MCF 10A (cell line): Measurements from ENCODE around the gene SPDYE2B. TPM values are rescaled to one million over a fixed set of nuclear protein-coding genes. Genes with fewer than 3 reads are reported as not detected.
"Not testable (repeated sequence)": the region's sequence is repeated elsewhere in the genome, so short reads cannot be mapped to it uniquely, and the experiment has no call there.

ENCODE experiments used
- Bru-seq: library from RNA; stranded (reverse); fragments of 400-500 nt; gene quantifications from one replicate; lab custom pipeline; 2021; lab: Mats Ljungman, UMichigan
- BruChase-seq, 2 experiments: library from RNA; stranded (reverse); fragments of 400-500 nt; gene quantifications; one replicate each; lab custom pipeline; 2021; lab: Mats Ljungman, UMichigan
- BruUV-seq: library from RNA; stranded (reverse); fragments of 400-500 nt; replicated peaks from 2 replicates; lab custom pipeline; 2021; lab: Mats Ljungman, UMichigan
- CTCF ChIA-PET: fragments of 300-600 bp; sonication (Branson Sonifier 250); formaldehyde crosslinking; extraction: SDS; loops from one replicate; lab custom pipeline; 2021; ENCODE audit warnings: antibody characterized with exemption, inconsistent platforms; lab: Yijun Ruan, JAX
- POLR2A ChIA-PET: fragments of 300-600, 350-650 bp; sonication (Branson Sonifier 250); formaldehyde crosslinking; extraction: SDS; loops from one replicate; lab custom pipeline; 2020; ENCODE audit warnings: antibody characterized with exemption, inconsistent platforms; lab: Yijun Ruan, JAX
- DNase-seq: peaks from one replicate; pipeline ENCODE4 v3.0.0-alpha.2; 2018; ENCODE audit not compliant: unreplicated experiment
- H3K27ac Mint-ChIP-seq: one replicate; pipeline ENCODE4 v1.8.0; 2022; ENCODE audit warnings: mild to moderate bottlenecking, low read depth, mixed read lengths; ENCODE audit not compliant: unreplicated experiment
- H3K27me3 Mint-ChIP-seq: one replicate; pipeline ENCODE4 v1.8.0; 2022; ENCODE audit warnings: mixed read lengths; ENCODE audit not compliant: insufficient read depth, unreplicated experiment
- H3K36me3 Mint-ChIP-seq: one replicate; pipeline ENCODE4 v1.8.0; 2022; ENCODE audit warnings: mild to moderate bottlenecking, moderate library complexity, mixed read lengths; ENCODE audit not compliant: insufficient read depth, unreplicated experiment
- H3K4me1 Mint-ChIP-seq: one replicate; pipeline ENCODE4 v1.8.0; 2022; ENCODE audit warnings: mixed read lengths; ENCODE audit not compliant: insufficient read depth, unreplicated experiment
- H3K4me3 Mint-ChIP-seq: one replicate; pipeline ENCODE4 v1.8.0; 2022; ENCODE audit warnings: mild to moderate bottlenecking, moderate library complexity, mixed read lengths; ENCODE audit not compliant: unreplicated experiment
- H3K9me3 Mint-ChIP-seq: one replicate; pipeline ENCODE4 v1.8.0; 2022; ENCODE audit warnings: mixed read lengths; ENCODE audit not compliant: unreplicated experiment
- intact Hi-C: fragments of 100-400 bp; cut with micrococcal nuclease; formaldehyde crosslinking; loops from 2 replicates; pipeline ENCODE4 v1.14.1; 2022
- long read RNA-seq: library from polyadenylated mRNA; stranded (forward); transcript quantifications from one replicate; pipeline ENCODE4 v2.0.0, GENCODE V29; 2022
- total RNA-seq: library from RNA; stranded (reverse); gene quantifications from 2 replicates; pipeline ENCODE4 v1.2.3, GENCODE V29; 2022

The SPDYE2B gene, protein sequence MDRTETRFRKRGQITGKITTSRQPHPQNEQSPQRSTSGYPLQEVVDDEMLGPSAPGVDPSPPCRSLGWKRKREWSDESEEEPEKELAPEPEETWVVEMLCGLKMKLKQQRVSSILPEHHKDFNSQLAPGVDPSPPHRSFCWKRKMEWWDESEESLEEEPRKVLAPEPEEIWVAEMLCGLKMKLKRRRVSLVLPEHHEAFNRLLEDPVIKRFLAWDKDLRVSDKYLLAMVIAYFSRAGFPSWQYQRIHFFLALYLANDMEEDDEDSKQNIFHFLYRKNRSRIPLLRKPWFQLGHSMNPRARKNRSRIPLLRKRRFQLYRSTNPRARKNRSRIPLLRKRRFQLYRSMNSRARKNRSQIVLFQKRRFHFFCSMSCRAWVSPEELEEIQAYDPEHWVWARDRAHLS
- total RNA-seq (not detected in 2 replicates), Bru-seq, nascent RNA (not detected), BruChase-seq, experiment 1, labeled RNA remaining after a 6-hour chase (percentile 11 among the genes with signal in this experiment), BruChase-seq, experiment 2, labeled RNA remaining after a 2-hour chase (percentile 9 among the genes with signal in this experiment)
- long read RNA-seq, partial matches to known transcripts = 0 of 54 reads
- long read RNA-seq, other reads (novel, unspliced or antisense) = 54 of 54 reads

DNA sequence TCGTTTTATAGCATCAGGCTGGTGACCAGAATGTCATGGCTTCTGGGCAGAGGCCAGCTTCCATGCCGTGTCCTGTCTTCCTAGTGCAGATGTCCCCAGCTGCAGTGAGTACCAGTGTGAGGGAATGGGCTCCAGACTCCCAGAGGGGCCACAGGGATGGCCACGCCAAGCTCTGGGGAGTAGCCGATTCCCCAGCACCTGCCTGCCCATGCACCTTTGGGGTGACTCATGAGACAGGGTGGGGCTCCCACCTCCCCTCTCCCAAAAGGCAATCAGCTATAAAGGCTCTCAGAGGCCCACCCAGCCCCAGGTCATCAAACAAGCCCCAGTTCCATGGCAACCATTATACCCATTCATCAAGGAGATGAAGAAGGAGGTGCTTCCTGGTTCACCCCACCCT, at the start of gene SPDYE2B:
Gene SPDYE2B, plus strand, starts transcription at position 396 of the 400 bp plus-strand sequence. CDS start 2,030 bp downstream, outside the sequence.
- H3K27ac Mint-ChIP-seq, H3K4me3 Mint-ChIP-seq, intact Hi-C loops, CTCF ChIA-PET, H3K27me3 Mint-ChIP-seq, H3K4me1 Mint-ChIP-seq, POLR2A ChIA-PET, H3K36me3 Mint-ChIP-seq, H3K9me3 Mint-ChIP-seq, DNase-seq, BruUV-seq: not testable (repeated sequence)

DNA sequence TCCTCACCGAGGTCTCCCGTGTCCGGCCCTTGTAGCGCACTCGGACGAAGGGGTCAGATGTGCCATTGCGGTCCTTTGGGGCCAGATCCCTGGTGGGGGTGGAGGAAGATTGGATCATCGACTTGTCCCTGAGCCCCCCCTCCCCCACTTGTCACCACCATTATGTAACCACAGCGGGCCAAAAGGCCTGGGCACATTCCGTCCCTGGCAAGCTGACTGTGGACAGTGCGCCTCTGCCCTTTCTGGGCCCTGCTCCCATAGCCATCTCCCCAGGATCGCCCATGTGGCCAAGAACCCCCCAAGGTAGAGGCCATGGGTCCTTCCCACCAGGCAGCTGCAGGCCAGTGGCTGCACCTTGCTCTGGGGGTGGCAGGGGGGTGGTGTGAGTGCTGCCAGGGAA, 47.8 kb upstream of the SPDYE2B start:
- CTCF ChIA-PET, intact Hi-C loops, H3K27me3 Mint-ChIP-seq, H3K4me1 Mint-ChIP-seq, POLR2A ChIA-PET, H3K9me3 Mint-ChIP-seq, H3K27ac Mint-ChIP-seq, BruUV-seq, DNase-seq, H3K4me3 Mint-ChIP-seq, H3K36me3 Mint-ChIP-seq: not testable (repeated sequence)

DNA sequence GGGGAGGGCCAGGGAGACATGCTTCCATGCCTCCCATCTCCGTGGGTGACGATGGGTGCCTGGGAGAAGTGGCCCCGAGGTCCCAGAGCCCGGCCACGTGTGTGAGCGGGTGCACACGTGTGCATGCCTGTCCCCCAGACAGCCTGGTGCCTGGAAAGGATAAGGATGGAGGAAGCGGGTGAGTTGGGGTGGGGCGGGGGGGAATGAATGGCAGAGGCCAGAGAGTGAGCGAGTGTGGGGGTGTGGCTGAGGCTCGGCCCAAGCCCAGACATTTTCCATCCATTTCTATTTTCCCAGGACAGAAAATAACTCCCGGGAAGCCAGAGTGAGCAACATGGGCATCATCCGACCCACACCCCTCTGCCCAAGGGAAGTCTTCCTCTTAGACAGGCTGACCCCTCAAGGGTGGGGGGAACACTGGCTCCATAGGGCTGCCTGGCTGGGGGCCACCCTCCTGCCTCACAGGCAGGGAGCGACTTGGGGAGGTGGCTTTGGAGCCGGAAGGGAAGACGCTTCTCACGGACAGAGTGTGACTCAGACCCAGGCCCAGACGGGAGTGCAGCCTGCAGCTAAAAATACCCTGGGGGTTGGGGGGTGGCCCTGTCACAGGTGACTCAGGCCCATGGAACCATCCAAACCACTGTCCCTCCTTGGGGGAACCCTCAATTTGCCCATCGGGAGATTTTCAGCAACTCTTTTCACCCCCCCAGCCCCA, 45.5 kb upstream of the SPDYE2B start:
- POLR2A ChIA-PET, H3K4me1 Mint-ChIP-seq, DNase-seq, H3K4me3 Mint-ChIP-seq, intact Hi-C loops, CTCF ChIA-PET, H3K27me3 Mint-ChIP-seq, BruUV-seq, H3K36me3 Mint-ChIP-seq, H3K27ac Mint-ChIP-seq, H3K9me3 Mint-ChIP-seq: not testable (repeated sequence)

DNA sequence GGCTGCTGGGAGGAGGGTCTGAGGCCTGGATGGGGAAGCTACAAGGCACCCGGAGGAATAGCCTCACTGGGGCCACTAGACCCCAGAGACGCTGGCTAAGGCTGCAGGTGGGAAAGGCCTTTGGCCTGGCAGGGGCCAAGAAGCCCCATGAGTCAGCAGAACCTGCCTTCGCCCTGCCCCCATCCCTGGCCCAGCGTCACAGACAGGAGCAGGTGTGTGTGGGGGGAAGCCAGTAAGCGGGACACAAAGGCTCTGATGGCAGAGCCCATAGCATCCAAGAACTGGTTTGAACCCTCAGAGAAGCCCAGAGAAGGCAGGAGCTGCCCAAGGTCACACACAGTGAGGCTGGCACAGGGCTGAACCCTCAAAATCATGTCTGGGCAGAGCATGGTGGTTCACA, 43.3 kb upstream of the SPDYE2B start:
- CTCF ChIA-PET, H3K36me3 Mint-ChIP-seq, H3K27ac Mint-ChIP-seq, POLR2A ChIA-PET, H3K9me3 Mint-ChIP-seq, intact Hi-C loops, H3K4me3 Mint-ChIP-seq, H3K27me3 Mint-ChIP-seq, DNase-seq, H3K4me1 Mint-ChIP-seq, BruUV-seq: not testable (repeated sequence)

DNA sequence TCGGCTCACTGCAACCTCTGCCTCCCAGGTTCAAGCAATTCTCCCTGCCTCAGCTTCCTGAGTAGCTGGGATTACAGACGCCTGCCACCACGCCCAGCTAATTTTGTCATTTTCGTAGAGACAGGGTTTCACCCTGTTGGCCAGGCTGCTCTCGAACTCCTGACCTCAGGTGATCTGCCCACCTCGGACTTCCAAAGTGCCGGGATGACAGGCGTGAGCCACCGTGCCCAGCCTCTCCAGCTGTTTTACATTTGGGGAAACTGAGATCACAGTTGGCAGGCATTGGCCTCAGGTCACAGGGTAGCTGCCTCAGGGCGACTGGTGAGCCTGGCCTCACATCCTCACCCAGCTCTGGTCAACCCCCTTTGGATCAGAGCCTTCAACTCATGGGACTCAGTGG, 40.4 kb upstream of the SPDYE2B start:
- H3K9me3 Mint-ChIP-seq, DNase-seq, intact Hi-C loops, H3K27ac Mint-ChIP-seq, POLR2A ChIA-PET, H3K4me1 Mint-ChIP-seq, CTCF ChIA-PET, H3K36me3 Mint-ChIP-seq, H3K27me3 Mint-ChIP-seq, BruUV-seq, H3K4me3 Mint-ChIP-seq: not testable (repeated sequence)

DNA sequence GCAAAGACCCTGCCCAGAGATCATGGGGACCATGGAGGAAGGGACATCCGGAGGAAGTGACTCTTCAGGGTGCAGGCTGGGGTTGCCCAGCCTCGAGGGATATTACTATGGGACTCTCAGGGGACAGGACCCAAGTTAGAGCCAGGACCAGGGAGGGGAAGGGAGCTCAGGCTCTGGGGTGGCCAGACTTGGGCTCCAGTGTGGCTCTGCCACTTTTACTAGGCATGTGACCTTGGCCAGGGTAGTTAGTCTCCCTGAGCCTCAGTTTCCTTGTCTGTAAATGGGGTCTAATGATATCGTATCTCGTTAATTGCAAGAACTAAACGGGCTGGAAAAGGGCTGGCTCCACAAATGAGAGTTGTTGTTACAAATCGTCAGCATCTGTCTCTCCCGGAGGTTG, 39.7 kb upstream of the SPDYE2B start:
- BruUV-seq, CTCF ChIA-PET, H3K27me3 Mint-ChIP-seq, H3K9me3 Mint-ChIP-seq, POLR2A ChIA-PET, H3K4me1 Mint-ChIP-seq, H3K36me3 Mint-ChIP-seq, DNase-seq, intact Hi-C loops, H3K4me3 Mint-ChIP-seq, H3K27ac Mint-ChIP-seq: not testable (repeated sequence)

DNA sequence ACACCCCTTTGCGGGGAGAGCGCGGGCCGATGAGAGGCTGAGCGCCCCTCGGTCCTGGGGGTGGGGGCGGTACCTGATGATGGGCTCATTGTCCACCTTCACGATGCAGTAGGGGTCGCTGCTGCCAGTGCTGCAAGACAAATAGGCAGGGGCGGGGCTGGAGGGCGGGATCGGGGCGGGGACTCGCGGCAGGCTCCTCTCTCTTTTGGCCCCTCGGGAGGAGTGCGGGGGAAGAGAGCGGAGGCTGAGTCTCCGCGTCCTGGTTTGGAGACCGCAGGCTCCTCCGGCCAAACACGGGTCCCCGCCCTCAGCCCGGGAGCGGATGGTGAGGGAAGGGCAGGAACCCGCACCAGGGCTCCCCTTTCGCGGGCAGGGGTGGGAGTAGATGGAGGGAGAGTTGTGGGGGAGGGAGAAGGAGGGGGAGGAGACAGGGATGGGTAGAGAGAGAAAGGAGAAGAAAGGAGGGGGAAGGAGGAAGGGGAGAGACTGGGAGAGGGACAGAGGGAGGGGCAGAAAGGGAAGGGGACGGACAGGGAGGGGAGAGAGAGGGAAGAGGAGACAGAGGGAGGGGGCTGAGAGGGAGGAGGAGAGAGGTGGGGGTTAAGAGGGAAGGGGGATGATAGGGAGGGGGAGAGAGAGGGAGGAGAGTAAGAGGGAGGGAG, 39.0 kb upstream of the SPDYE2B start:
- POLR2A ChIA-PET, DNase-seq, BruUV-seq, H3K36me3 Mint-ChIP-seq, H3K9me3 Mint-ChIP-seq, H3K4me1 Mint-ChIP-seq, H3K27ac Mint-ChIP-seq, H3K27me3 Mint-ChIP-seq, intact Hi-C loops, CTCF ChIA-PET, H3K4me3 Mint-ChIP-seq: not testable (repeated sequence)

DNA sequence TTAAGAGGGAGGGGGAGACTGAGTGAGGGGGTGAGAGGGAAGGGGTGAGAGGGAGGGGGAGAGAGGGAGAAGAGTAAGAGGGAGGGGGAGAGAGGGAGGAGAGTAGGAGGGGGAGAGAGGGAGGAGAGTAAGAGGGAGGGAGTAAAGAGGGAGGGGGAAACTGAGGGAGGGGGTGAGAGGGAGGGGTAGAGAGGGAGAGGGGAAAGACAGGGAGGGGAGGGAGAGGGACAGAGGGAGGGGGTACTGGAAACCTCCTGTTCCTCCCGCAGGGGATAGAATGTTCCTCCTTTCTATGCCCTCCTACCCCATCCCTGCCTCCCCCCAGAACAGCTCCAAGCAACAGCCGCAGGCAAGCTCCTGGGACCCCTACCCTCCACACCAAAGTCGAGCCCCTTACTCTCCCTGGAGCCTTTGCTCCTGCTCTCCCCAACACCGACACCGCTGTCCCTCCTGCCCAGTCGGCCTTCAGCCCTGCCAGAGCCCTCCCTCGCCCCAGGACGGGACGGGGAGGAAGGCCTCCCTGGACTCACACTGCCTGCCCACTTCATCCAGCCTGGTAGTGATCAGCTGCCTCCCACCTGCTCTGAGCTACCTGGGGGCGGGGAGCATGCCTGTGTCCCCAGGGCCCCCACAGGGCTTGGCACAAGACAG, 38.3 kb upstream of the SPDYE2B start:
- H3K27ac Mint-ChIP-seq, intact Hi-C loops, DNase-seq, H3K9me3 Mint-ChIP-seq, H3K36me3 Mint-ChIP-seq, BruUV-seq, POLR2A ChIA-PET, CTCF ChIA-PET, H3K4me3 Mint-ChIP-seq, H3K4me1 Mint-ChIP-seq, H3K27me3 Mint-ChIP-seq: not testable (repeated sequence)
